Testis (tissue), 5 donors: ENCODE results near the gene NCAM1. TPM values are rescaled to one million over a fixed set of nuclear protein-coding genes. Genes with fewer than 3 reads are reported as not detected.
"Not testable (repeated sequence)": the region's sequence is repeated elsewhere in the genome, so short reads cannot be mapped to it uniquely, and the experiment has no call there.

Experiments
- DNase-seq: peaks from one replicate; pipeline ENCODE4 v3.0.0-alpha.2; 2019
- H3K27ac ChIP-seq, 2 donors: fragments of 200-600 bp; sonication (generic); one replicate each; pipeline ENCODE4 v1.5.1; 2019
- H3K27me3 ChIP-seq: fragments of 200-600 bp; sonication (generic); one replicate; pipeline ENCODE4 v1.5.1; 2019
- H3K36me3 ChIP-seq: fragments of 200-600 bp; sonication (generic); one replicate; pipeline ENCODE4 v1.5.1; 2017; ENCODE audit warnings: low read depth; ENCODE audit errors: missing control alignments
- H3K4me1 ChIP-seq: fragments of 200-600 bp; sonication (generic); one replicate; pipeline ENCODE4 v1.5.1; 2019
- H3K4me3 ChIP-seq, 2 donors: fragments of 200-600 bp; sonication (generic); one replicate each; pipeline ENCODE4 v1.5.1; 2017 to 2019
- H3K9me3 ChIP-seq: fragments of 200-600 bp; sonication (generic); one replicate; pipeline ENCODE4 v1.5.1; 2017
- CTCF ChIP-seq, 3 experiments: fragments of 450-650 bp in 2 of 3; fragments of 200-600 bp in 1 of 3; sonication (generic) in 1 of 3; IDR thresholded peaks; one replicate each; pipeline ENCODE4 v1.5.1; 2016 to 2019; ENCODE audit warnings: antibody characterized with exemption in 3 of 3, mild to moderate bottlenecking in 2 of 3, moderate library complexity in 1 of 3
- POLR2A ChIP-seq: fragments of 450-650 bp; IDR thresholded peaks from one replicate; pipeline ENCODE4 v1.6.1; 2017; ENCODE audit warnings: antibody characterized with exemption, mild to moderate bottlenecking, moderate library complexity
- WGBS, 2 donors: methylation state at CpG; one replicate each; pipeline ENCODE4 v1.1.5; 2018; 5-methylcytosine and 5-hydroxymethylcytosine counted together
- intact Hi-C: fragments of 100-400 bp; cut with DNase I; formaldehyde crosslinking; loops from one replicate; pipeline ENCODE4 v1.15.1; 2023; ENCODE audit warnings: low total_unique reads
- long read RNA-seq, 2 donors: transcript quantifications; one replicate each; lab custom pipeline, GENCODE V29; 2026
- polyA plus RNA-seq: library from polyadenylated mRNA; stranded (reverse); fragments of 350-450 nt; fragmentation: Illumina TruSeq; extraction: RNeasy Lipid Tissue Mini Kit (QIAGEN cat#74804); gene quantifications from one replicate; pipeline ENCODE4 v1.2.3, GENCODE V29; 2014; ENCODE audit warnings: low read depth, low replicate concordance; ENCODE audit not compliant: insufficient read depth
- total RNA-seq, 2 donors: library from RNA; depleted of rRNA; stranded (reverse); fragments of >200 nt; gene quantifications; one replicate each; pipeline ENCODE4 v1.2.3, GENCODE V29; 2016

NCAM1 gene
- 10 to 100 TPM; 13.8 to 33.3 TPM for total RNA-seq
- 12.3 TPM for polyA plus RNA-seq
- long read RNA-seq, donor 1, transcript NCAM1-216 (3 exons, 560 nt), result major isoform, 8 of 13 reads
- long read RNA-seq, donor 1, partial matches to known transcripts, result 5 of 13 reads
- long read RNA-seq, donor 1, other reads (novel, unspliced or antisense), result 0 of 13 reads
- long read RNA-seq, donor 2, partial matches to known transcripts, result 0 of 4 reads
- long read RNA-seq, donor 2, other reads (novel, unspliced or antisense), result 0 of 4 reads

DNA sequence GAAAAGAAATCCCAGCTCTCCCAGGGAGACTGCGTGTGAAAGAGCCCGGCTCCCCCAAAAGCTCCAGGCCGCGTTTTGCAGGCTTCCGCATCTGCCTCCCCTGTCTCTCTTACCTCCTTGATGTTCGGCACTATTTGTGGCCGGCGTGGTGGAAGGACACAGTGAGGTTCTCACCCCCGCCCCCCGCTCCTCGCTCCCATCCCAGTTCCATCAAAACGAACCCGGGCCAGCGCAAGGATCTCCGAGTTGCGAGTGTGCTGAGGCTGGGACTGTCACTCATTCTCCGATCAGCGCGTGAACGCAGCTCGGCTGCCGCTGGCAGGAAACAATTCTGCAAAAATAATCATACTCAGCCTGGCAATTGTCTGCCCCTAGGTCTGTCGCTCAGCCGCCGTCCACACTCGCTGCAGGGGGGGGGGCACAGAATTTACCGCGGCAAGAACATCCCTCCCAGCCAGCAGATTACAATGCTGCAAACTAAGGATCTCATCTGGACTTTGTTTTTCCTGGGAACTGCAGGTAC is at the start of gene NCAM1:
NCAM1 (plus strand) TSS at position 275 of the 523 bp plus-strand sequence.
- intact Hi-C loops, result no loop called here
- 0 to 1% methylated on average over 28 of the region's 28 CpGs for WGBS, 2 donors

GRCh38 chr11:112922606-112923005 is 38.6 kb upstream of the NCAM1 start:
- 54 to 68% methylated on average over 2 of the region's 2 CpGs for WGBS, 2 donors
- Histone ChIP-seq H3K4me1 (no peaks in the 10 kb centered on the region), H3K27ac (no peak overlapping the region), H3K9me3 (no peaks in the 10 kb centered on the region), H3K27me3 (no peaks in the 10 kb centered on the region), H3K4me3 (no peak overlapping the region), H3K36me3 (no peaks in the 10 kb centered on the region)
- intact Hi-C loops, result no loop called here
- no peak for TF ChIP-seq CTCF (IDR thresholded peaks at IDR 0.05)
- no peak for TF ChIP-seq POLR2A
- no peak for DNase-seq

More for the DNA sequence above, at the start of gene NCAM1:
- no peak for TF ChIP-seq CTCF (IDR thresholded peaks at IDR 0.05)
- TF ChIP-seq POLR2A, result no peak
- Histone ChIP-seq H3K9me3 (no peaks in the 10 kb centered on the region), H3K36me3 (no peaks in the 10 kb centered on the region), H3K27ac (no peak within 1 kb of the TSS), H3K27me3 (no peaks in the 10 kb centered on the region), H3K4me3 (peak within 1 kb of the TSS; percentile 53 to 65), H3K4me1 (peaks cover 6% of the 10 kb centered on the region)
- peak; percentile 92 for DNase-seq

DNA sequence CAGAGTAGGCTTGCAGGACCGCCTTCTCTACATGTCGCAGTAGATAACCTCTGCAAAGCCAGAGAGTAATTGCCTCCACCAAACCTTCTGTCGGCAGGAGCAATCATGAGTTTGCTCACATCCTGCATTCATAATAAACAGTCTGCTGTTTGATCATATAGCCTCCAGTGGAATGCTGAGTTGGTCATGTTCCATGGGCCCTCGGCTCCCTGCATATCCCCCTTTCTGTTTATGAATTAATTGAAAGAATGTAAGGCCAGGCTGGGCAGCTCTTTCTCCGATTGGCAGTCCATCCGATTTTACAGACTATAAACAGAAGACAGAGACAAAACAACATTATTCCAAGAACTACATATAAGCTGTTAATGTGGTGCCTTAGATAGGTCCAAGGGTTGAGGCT is 36.4 kb upstream of the NCAM1 start:
- H3K27me3 ChIP-seq, intact Hi-C loops, H3K4me1 ChIP-seq, DNase-seq, H3K9me3 ChIP-seq, H3K27ac ChIP-seq, H3K36me3 ChIP-seq, H3K4me3 ChIP-seq: not testable (repeated sequence)
- 74 to 79% methylated on average over 6 of the region's 6 CpGs for WGBS, 2 donors

- H3K36me3 ChIP-seq, result no peaks in the 10 kb centered on the region
- no peak overlapping the region for H3K27ac ChIP-seq
- H3K4me3 ChIP-seq, result no peak overlapping the region
- WGBS, 2 donors, result 83 to 90% methylated on average over 10 of the region's 10 CpGs
- TF ChIP-seq CTCF (IDR thresholded peaks at IDR 0.05) (no peak), POLR2A (no peak)
- intact Hi-C loops, result no loop called here
- H3K27me3 ChIP-seq, result no peaks in the 10 kb centered on the region
- H3K4me1 ChIP-seq, result peaks cover 6% of the 10 kb centered on the region
- H3K9me3 ChIP-seq, result no peaks in the 10 kb centered on the region
- DNase-seq, result no peak
Observed at GRCh38 chr11:112925516-112926310, 35.5 kb upstream of the NCAM1 start.

GRCh38 chr11:112928136-112928535 is 33.1 kb upstream of the NCAM1 start:
- H3K36me3 ChIP-seq, result no peaks in the 10 kb centered on the region
- H3K27me3 ChIP-seq, result no peaks in the 10 kb centered on the region
- H3K4me3 ChIP-seq, result no peak overlapping the region
- no peak for TF ChIP-seq POLR2A
- no peak for TF ChIP-seq CTCF (IDR thresholded peaks at IDR 0.05)
- no peak overlapping the region for H3K27ac ChIP-seq
- no peaks in the 10 kb centered on the region for H3K9me3 ChIP-seq
- DNase-seq, result no peak
- WGBS, 2 donors, result 60 to 64% methylated on average over 3 of the region's 3 CpGs
- H3K4me1 ChIP-seq, result peaks cover 6% of the 10 kb centered on the region
- intact Hi-C loops, result no loop called here
